Chondrocyte (in vitro differentiated cells): ENCODE measurements around the gene PLIN4. TPM values are rescaled to one million over a fixed set of nuclear protein-coding genes. Genes with fewer than 3 reads are reported as not detected.

Experiments
- DNase-seq: peaks from one replicate; pipeline ENCODE4 v3.0.0; 2021; ENCODE audit warnings: mixed read lengths, low spot score
- H3K27ac Mint-ChIP-seq: one replicate; pipeline ENCODE4 v1.8.0; 2021; ENCODE audit warnings: mild to moderate bottlenecking, moderate library complexity, mixed read lengths; ENCODE audit not compliant: unreplicated experiment
- H3K27me3 Mint-ChIP-seq: 2 replicates; pipeline ENCODE4 v1.8.0; 2021; ENCODE audit warnings: low read depth, mixed read lengths
- H3K36me3 Mint-ChIP-seq: 2 replicates; pipeline ENCODE4 v1.8.0; 2021; ENCODE audit warnings: low read depth, mixed read lengths
- H3K4me1 Mint-ChIP-seq: 2 replicates; pipeline ENCODE4 v1.8.0; 2021; ENCODE audit warnings: low read depth, mild to moderate bottlenecking, mixed read lengths
- H3K4me3 Mint-ChIP-seq: one replicate; pipeline ENCODE4 v1.8.0; 2021; ENCODE audit warnings: mild to moderate bottlenecking, moderate library complexity, mixed read lengths; ENCODE audit not compliant: unreplicated experiment
- H3K9me3 Mint-ChIP-seq: 2 replicates; pipeline ENCODE4 v1.8.0; 2021; ENCODE audit warnings: low read depth, mixed read lengths
- CTCF ChIP-seq: fragments of 200-600 bp; sonication (generic); IDR thresholded peaks from 2 replicates; pipeline ENCODE4 v1.5.0; 2021; ENCODE audit warnings: antibody characterized with exemption, mild to moderate bottlenecking, moderate library complexity
- total RNA-seq: library from RNA; stranded (reverse); gene quantifications from 3 replicates; pipeline ENCODE4 v1.2.1, GENCODE V29; 2021

The PLIN4 gene
- total RNA-seq, 1 donor from 2014 or later: 0.05 TPM

GRCh38 chr19:4538601-4538954, 20.3 kb upstream of the PLIN4 start:
- peaks cover 2% of the 10 kb centered on the region for H3K4me1 Mint-ChIP-seq
- H3K27me3 Mint-ChIP-seq: peaks cover 28% of the 10 kb centered on the region
- no peak overlapping the region for H3K4me3 Mint-ChIP-seq
- no peak overlapping the region for H3K27ac Mint-ChIP-seq
- no peaks in the 10 kb centered on the region for H3K9me3 Mint-ChIP-seq
- no peaks in the 10 kb centered on the region for H3K36me3 Mint-ChIP-seq
- no peak for DNase-seq
- no peak for TF ChIP-seq CTCF

GRCh38 chr19:4537953-4538600, 19.8 kb upstream of the PLIN4 start:
- no peak for TF ChIP-seq CTCF
- Mint-ChIP-seq H3K4me1 (peaks cover 2% of the 10 kb centered on the region), H3K4me3 (no peak overlapping the region), H3K36me3 (no peaks in the 10 kb centered on the region), H3K9me3 (no peaks in the 10 kb centered on the region), H3K27ac (no peak overlapping the region), H3K27me3 (peaks cover 28% of the 10 kb centered on the region)
- DNase-seq: no peak

- Mint-ChIP-seq H3K27me3 (peaks cover 28% of the 10 kb centered on the region), H3K36me3 (no peaks in the 10 kb centered on the region), H3K4me1 (peaks cover 2% of the 10 kb centered on the region), H3K4me3 (no peak overlapping the region), H3K9me3 (no peaks in the 10 kb centered on the region), H3K27ac (no peak overlapping the region)
- TF ChIP-seq CTCF: no peak
- DNase-seq: no peak
Measured at GRCh38 chr19:4536798-4537197, 18.5 kb upstream of the PLIN4 start.

- DNase-seq: no peak
- no peak within 1 kb of the TSS for H3K4me3 Mint-ChIP-seq
Measured at GRCh38 chr19:4534836-4535658, 16.8 kb upstream of the PLIN4 start, which contains the start of gene PLIN5. TSS of gene PLIN5 (minus strand) at chr19:4535224. CDS start at chr19:4534074, 1,150 bp downstream.

More at GRCh38 chr19:4534836-4535658, 16.8 kb upstream of the PLIN4 start, which contains the start of gene PLIN5:
- Mint-ChIP-seq H3K9me3 (no peaks in the 10 kb centered on the region), H3K27ac (no peak within 1 kb of the TSS), H3K4me1 (peaks cover 2% of the 10 kb centered on the region), H3K27me3 (peaks cover 29% of the 10 kb centered on the region), H3K36me3 (no peaks in the 10 kb centered on the region)
- peak; percentile 24 for TF ChIP-seq CTCF
